SIG-M5 treated with dmso at 0.1 percent for 504 hours (cell line): Measurements from ENCODE around the gene HDAC9.

Experiments
- DNase-seq: peaks from one replicate; lab custom pipeline; 2025; ENCODE audit not compliant: unreplicated experiment; lab: John Stamatoyannopoulos, UW

HDAC9 gene

DNA sequence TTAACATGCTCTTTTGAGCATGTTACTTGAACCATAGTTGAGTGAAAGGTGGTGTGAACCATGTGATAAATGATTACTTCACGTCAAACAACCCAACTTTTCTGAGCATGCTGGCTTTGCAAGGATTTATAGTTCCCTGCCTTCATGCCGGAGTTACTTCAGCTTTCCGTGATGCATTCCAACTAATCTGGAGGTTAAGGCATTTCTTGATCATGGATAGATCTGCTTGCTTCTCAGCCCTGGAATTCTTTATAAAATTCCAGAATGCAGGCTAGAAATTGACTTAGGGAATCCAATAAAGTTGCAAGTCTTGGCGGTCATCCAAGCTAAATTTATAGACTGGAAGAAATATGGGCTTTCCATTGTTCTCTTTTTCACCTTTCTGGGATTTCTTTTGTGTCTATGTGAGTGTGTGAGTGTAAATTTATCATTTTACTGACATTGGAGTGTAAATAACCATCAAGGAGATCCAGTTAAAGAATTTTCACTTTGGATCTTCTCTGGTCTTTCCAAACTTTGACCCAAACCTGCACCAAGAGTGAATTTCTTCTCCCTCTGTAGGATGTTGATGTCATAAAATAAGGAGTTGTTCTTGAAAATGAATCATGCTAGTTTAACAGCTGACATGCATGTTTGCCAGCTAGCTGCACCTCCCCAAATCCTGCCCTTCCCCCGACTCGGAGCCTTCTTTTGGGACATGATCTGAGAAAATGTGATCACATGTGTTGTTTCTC is 332.9 kb downstream of the HDAC9 start:
- no peak for DNase-seq

DNA sequence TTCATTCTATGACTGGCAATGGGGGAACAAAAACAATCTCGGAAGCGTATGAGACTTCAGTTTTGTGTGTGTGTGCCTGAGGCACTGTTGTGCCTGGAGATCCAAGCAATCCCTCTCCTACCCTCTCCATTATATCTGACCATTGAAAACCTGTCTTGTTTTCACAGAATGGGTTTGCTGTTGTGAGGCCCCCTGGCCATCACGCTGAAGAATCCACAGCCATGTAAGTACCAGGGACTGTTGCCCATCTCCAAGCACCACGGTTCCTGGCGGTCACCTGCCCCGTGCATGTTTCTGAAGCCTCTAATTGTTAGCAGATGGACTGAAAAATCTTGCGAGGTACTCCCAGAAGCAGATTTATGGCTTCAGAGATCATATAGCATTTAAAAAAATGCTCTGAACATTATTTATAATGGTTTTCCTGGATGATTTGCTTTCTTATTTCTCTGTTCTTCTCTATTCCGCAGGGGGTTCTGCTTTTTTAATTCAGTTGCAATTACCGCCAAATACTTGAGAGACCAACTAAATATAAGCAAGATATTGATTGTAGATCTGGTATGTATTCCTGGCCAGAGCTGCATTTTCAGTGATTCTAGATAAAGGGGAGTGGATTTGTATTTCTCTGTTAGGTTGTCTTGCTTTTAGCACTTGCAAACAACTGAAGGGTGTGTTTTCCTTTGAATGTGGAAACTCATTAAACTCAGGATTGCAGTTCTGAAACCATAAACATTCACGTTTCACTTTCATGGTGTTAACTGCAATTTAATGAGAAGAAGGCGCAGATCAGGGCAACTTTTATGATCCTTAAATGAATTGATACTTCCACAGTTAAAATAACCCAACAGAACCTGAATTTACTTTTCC is 333.7 kb downstream of the HDAC9 start:
- no peak for DNase-seq

DNA sequence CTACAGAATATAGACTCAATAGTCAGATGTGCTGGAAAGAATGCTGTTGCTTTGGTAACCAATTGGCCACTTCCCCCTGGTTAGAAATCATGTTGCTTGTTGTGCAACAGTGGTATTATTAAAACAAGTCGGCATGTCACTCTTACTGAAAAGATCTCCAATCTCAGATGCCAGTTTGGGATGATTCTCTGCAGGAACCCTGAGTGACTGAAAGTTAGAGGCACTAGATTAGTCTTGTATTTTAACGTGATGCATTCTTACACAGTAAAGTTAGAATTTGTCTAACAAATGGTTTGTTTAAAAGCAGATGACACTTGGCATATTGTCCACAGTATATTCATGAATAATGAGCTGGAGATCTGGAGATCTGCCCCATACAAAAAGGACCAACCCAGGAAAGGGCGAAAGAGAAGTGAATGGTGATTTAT is 334.3 kb downstream of the HDAC9 start:
- peak; percentile 6 for DNase-seq

DNA sequence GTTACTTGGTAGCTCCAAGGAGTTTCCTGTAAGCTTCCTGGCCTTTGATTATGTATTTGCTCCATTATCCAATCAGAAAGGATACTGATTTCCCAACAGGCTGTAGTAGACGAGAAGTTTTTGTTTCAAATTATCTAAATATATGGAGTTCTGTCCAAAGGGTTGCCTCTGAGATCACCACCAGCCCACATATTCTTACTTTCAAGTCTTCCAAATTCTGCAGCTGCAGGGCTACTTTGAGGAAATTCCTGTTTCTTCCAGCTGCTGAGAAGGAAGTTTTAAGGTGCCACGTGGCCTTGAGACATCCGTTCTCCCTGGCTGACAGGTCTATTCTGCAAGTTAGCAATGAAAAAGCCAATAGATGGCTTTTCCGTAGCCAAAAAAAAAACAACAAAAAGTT is 335.9 kb downstream of the HDAC9 start:
- DNase-seq, result no peak

DNA sequence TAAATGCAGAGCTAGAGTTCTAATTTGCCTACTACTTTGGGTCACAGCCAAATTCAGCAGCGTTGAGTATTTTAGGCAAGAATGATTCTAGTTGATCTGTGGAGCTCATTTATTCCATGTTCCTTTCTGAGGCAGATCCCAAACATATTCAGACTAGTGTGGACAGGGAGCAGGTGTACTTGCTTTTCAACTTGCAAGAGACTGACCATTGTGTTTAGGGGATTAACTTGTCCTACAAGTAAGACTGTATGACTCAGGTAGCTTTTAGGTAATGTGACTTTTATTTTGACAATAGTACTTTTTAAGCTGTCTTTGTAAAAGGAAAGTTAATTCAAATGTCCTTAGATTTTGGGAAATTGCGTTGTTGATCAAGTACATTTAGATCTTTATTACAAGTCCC is 336.4 kb downstream of the HDAC9 start:
- no peak for DNase-seq

DNA sequence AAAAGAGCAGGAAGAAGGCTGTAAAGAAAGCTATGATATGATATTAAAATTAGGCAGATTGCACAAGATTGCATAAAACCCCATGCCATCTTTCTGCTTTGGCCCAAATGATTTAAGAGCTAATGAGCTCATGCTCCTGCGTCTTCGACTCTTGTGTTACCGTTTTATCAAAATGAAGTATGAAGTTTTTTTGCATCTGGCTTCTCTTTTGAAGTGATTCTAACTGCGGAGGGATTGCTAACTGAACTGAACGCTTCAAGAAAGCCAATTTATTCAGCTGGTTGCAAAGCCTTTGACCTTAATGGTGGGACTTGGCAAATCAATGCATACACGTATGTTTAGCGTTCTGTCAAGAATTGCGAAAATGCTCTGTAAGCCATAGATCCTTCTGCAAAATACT is 339.0 kb downstream of the HDAC9 start:
- no peak for DNase-seq

DNA sequence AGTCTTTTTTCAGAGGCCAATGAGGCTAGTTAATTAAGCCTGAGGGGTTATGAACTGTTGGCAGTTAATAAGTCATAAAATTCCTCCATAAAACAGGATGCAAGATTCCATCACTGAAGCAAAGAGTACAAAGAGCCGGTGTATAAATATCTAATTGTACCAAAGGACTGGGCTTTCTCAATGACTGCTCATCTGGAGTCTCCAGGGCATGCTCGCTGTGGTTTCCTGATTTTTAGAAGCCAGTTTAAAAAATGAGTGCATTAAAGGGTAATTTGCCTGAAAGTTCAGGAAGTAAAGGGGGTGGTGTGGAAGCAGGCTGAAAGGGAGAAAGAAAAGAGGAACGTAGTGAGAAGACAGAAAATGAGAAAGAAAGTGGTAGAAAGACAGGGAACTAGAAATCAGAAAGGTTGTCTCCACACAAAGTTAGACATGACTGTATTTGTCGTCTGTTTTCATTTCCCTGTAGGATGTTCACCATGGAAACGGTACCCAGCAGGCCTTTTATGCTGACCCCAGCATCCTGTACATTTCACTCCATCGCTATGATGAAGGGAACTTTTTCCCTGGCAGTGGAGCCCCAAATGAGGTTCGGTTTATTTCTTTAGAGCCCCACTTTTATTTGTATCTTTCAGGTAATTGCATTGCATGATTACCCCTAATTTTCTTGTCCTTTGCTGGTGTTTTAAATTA is 339.6 kb downstream of the HDAC9 start:
- no peak for DNase-seq

DNA sequence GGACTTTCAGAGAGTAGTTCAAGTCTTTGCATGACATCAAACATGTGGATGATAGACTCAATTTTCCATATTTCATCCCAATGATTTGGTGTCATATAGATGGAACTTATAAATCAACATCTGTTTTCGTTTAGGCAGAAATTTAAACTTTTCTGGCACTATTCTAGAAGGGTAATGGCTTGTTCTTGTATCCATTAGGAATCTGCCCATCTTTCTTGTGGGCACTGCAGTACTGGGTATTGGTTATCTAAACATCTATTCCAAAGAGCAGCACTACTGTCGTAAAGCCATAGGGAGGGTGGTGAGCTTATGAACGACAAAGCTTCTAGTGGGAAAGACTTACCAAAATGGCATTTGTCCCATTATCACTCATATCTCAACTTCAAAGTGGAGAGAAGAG is 348.4 kb downstream of the HDAC9 start:
- no peak for DNase-seq

DNA sequence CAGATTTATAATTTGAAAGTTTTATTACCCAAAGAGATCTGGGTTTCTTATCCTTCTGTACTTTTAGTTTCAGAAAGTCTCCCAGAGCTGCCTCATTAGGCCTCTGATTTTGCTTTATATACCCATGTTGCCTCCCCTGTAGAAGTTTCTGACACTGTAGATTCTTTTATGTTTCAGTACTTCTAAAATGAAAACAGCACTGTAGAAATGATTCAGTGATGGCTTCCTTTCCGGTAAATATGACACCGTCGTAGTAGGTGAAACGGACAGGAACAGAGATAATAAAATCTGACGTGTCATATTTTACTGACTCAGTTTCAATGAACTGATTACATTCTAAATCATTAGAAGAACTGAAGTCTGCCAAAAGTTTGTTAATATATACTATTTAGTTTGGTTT is 349.2 kb downstream of the HDAC9 start:
- DNase-seq, result no peak

DNA sequence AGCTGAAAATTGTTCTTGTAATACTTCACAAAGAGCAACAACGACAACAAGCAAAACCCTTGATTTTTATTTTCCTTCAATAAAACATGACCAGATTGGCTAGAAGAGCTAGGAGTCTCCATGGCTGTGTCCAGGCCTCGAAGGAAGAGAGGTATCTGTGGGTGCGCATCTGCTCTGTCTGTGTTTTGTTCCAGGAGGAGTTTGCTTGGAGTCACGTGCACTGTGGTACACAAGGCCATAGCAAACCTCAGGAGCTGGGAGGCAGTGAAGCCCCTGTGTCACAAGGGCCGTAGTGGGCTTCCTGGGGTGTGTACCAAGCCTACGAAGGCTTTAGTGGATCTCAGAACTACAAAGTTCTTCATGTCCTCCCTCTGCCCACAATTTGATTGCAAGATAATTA is 350.2 kb downstream of the HDAC9 start:
- DNase-seq, result no peak

DNA sequence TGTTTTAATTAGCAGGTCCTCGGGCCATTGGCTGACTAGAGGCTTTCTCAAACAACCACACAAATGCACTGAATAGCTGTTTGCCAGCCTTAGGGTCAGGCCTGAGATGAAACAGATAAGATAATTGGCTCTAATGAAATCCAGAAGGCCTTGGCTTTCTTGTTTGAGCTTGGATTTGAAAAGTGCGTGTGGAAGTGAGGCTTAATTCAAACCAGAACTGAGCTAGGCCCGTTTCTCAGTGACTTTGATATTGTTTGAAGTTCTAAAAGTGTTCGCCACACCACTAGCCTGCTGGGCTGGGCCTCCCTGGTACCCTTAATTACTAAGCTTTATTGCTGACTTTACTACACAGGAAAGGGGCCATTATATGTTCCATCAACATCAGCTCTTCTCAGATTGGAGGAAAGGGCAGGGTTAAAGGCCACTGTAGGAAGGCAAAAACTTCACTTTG is 351.2 kb downstream of the HDAC9 start:
- DNase-seq, result no peak

DNA sequence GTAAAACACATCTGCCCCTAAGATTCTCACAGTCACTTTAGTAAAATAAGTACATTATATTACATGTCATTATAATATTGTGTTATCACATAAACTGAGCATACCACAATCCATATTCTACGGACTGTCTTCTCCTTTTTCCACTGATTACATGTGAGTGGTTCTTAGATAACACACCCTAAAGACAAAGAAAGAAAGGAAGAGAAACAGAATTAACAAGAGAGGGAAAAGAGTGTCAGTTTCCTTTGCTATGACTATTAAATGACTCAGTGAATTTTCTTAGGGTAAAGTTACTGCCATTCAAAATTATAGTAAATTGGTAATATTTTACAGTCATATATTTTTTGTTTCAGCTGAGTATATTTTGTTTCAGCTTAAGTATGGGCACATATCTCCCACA is 353.6 kb downstream of the HDAC9 start:
- no peak for DNase-seq

DNA sequence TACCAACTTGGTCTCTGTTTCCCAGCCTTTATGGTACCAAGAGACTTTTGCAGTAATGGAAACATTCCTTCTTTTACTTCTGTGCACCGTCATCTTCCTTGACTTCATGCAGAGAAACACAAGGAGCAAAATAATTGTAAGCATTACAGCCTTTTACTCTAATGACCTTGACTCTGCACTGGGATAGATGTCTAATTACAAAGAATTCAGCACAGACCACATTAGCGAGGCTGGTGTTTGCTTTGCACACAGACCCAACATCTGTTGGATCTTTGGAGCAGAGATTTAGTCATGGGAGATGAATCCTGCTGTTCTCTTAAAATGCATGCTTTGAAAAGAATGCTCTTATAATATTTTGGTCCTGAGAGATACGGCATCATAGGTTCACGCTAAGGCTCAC is 360.2 kb downstream of the HDAC9 start:
- DNase-seq, result no peak

DNA sequence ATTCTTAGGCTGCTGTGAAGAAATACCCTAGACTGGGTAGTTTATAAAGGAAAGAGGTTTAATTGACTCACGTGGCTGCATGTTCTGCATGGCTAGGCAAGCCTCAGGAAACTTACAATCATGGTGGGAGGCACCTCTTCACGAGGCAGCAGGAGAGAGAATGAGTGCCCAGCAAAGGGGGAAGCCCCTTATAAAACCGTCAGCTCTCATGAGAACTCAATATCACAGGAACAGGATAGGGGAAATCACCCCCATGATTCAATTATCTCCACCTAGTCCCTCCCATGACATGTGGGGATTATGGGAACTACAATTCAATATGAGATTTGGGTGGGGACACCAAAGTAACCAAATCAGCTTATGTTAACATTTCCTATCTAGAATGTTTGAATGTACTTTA is 362.7 kb downstream of the HDAC9 start:
- DNase-seq, result no peak

DNA sequence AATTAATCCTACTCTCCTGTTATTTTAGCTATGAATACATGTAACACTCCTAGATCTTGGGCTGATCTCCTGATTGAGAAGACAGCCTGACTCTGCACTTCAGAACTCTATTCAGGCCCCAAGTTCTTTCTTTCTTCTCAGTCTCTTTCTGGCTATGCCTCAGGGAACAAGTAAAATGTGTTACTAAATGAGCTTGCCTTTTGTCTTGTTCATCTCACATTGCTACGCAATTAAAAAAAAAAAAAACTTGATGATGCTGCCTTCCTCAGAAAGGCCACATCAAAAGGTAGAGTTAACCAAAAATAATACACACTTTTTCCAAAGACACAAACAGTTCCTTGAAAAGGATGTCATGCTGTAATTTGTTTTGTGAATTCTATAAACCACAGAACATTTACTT is 363.8 kb downstream of the HDAC9 start:
- DNase-seq, result no peak

DNA sequence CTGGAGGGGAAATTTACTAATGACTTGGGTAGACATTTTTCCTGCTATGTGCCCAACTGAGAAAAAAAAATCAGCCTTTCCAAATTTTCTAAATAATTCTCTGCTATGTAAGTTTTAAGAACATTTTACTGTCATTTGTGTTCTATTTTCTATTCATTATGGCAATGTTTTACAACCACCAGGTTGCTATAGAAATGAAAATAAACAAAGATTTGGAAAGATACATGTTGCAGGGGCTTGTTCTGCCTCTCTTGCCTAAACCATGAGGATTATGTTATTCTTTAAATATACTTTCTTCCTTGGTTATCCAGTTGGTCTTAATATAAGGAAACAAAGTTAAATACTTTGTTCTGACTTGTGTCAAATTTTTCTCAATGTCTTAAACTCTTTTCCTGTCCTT is 364.7 kb downstream of the HDAC9 start:
- DNase-seq, result no peak

DNA sequence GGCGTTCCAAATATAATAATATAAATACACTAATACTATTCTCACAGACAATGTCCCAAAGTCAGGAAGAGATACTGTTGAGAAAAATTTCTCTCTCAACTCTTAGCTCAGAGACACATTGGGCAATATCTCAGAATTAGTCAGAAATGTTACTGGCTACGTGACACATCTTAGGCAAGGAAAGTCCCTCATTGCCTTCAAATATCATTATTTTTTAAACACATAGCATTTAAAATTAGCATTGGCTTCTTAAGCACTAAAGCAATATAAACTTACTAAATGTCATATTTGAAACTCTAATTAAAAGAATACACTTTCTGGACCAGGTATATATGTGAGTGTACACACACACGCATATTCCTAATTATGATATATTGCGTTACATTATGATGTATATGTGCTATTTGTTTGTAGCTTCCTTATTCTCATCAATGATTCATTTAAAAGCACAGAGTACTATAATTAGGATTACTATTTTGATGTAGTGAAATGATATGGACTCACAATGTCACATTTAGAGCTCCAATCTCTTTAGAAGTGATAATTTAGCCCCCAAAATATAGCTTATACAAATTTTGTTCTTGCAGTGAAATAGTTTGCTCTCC is 366.1 kb downstream of the HDAC9 start:
- no peak for DNase-seq

DNA sequence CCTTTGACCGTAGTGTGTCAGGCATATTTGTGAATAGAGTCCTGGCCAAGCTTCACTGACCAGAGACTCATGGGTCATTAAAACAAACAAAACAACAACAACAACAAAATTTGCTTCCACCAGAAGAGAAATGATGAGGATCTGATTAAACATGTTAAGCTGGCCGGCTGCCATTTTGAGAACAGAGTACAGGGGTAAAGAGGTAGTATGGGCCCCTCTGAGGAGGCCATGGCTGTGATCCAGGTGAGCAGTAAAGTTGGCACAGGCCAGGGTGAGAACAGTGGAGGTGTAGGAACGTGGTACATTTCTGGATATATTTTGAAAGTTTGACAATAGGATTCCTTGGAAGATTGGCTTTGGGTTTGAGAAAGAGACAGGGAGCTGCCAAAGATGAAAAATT is 369.4 kb downstream of the HDAC9 start:
- no peak for DNase-seq

DNA sequence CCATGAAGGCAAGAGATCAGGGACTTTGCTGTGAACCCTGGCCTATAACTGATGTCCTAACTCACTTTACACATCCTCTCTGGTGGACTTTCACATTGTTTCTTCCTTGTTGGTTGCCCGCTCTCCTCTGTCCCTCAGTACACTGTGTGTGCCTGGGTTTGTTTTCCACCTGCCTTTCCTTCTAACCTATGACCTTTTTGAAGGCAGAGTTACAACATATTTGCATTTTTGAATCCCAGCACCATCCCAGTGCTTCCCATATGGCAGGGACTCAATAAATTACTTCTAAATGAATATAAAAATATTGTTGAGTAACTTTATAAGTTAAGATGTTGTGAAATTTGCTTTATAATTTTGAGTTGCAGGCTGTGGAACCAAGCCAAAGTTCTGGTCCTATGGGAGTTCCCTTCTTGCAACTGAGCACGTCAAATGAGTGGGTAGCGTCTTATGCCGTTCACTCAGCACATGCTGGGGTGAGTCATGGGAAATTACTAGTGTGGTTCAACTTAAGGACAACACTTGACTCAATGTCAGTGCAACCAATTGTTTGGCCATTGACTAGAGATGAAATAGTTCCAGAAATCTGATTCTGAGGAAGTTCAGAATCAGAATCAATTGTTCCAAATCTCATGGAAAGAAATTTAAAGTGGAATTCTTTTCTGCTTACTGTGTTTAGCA is 370.9 kb downstream of the HDAC9 start:
- DNase-seq, result peak; percentile 30

DNA sequence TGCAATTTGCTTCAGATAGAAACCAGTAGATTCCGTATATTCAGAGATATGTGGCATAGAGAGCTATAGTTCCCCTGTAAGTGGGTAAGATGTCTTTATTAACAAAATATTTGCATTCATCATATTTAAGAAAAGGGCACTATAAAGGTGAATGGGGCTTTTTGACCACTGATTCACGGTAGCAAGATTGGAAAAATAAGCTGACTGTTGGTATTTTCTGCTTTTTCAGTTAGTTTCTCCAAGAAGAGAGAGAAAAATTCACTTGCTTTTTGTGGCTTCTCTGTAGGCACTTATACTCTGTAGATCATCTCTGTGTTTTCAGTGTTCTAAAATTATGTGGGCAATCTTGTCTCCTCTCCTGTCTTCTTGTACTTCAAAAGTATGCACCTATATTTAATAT is 376.8 kb downstream of the HDAC9 start:
- DNase-seq, result no peak
